Prostate gland (tissue), 2 donors: ENCODE data around the gene PRPF31. TPM values are rescaled to one million over a fixed set of nuclear protein-coding genes. Genes with fewer than 3 reads are reported as not detected.

Experiments used
- DNase-seq: peaks from one replicate; pipeline ENCODE4 v3.0.0-alpha.2; 2019; ENCODE audit warnings: low spot score
- H3K27ac ChIP-seq, 2 donors: fragments of 200-600 bp; sonication (generic); 2 replicates each; pipeline ENCODE4 v1.5.1; 2017 to 2019
- H3K27me3 ChIP-seq: fragments of 200-600 bp; sonication (generic); replicated peaks from 2 replicates; pipeline ENCODE4 v1.5.1; 2019; ENCODE audit not compliant: insufficient read depth
- H3K36me3 ChIP-seq, 2 donors: fragments of 200-600 bp; sonication (generic); 1 replicate in 1 of 2; 2 replicates in 1 of 2; pipeline versions ENCODE4 v1.5.1 to v1.8.1; 2017 to 2019
- H3K4me1 ChIP-seq: fragments of 200-600 bp; sonication (generic); replicated peaks from 2 replicates; pipeline ENCODE4 v1.5.1; 2019
- H3K4me3 ChIP-seq, 2 donors: fragments of 200-600 bp; sonication (generic); 2 replicates each; pipeline ENCODE4 v1.5.1; 2017 to 2019
- H3K9me3 ChIP-seq: fragments of 200-600 bp; sonication (generic); 2 replicates; pipeline ENCODE4 v1.5.1; 2017
- POLR2A ChIP-seq: fragments of 450-650 bp; IDR thresholded peaks from one replicate; pipeline ENCODE4 v1.6.1; 2016; ENCODE audit warnings: antibody characterized with exemption, mild to moderate bottlenecking
- POLR2AphosphoS5 ChIP-seq: sonication (generic); formaldehyde crosslinking; IDR thresholded peaks from one replicate; pipeline ENCODE4 v1.6.1; 2017; ENCODE audit warnings: antibody characterized with exemption
- WGBS: methylation state at CpG from one replicate; pipeline ENCODE4 v1.1.5; 2018; 5-methylcytosine and 5-hydroxymethylcytosine counted together
- intact Hi-C: fragments of 100-400 bp; cut with DNase I; formaldehyde crosslinking; loops from one replicate; pipeline ENCODE4 v1.14.2; 2022
- total RNA-seq, 2 donors: library from RNA; depleted of rRNA; stranded (reverse); fragments of >200 nt; gene quantifications; one replicate each; pipeline ENCODE4 v1.1.0, GENCODE V29; 2016
- TF ChIP-seq, protein P1 (sequence below), 4 experiments: fragments of 200-600 bp in 2 of 4; fragments of 450-650 bp in 2 of 4; sonication (generic) in 2 of 4; IDR thresholded peaks; 1 replicate in 3 of 4; 2 replicates in 1 of 4; pipeline ENCODE4 v1.5.1; 2016 to 2019; ENCODE audit warnings: antibody characterized with exemption in 4 of 4, mild to moderate bottlenecking in 2 of 4, moderate library complexity in 2 of 4

Gene PRPF31
- total RNA-seq, 2 donors from 2014 or later: 50.7 to 71.6 TPM

DNA sequence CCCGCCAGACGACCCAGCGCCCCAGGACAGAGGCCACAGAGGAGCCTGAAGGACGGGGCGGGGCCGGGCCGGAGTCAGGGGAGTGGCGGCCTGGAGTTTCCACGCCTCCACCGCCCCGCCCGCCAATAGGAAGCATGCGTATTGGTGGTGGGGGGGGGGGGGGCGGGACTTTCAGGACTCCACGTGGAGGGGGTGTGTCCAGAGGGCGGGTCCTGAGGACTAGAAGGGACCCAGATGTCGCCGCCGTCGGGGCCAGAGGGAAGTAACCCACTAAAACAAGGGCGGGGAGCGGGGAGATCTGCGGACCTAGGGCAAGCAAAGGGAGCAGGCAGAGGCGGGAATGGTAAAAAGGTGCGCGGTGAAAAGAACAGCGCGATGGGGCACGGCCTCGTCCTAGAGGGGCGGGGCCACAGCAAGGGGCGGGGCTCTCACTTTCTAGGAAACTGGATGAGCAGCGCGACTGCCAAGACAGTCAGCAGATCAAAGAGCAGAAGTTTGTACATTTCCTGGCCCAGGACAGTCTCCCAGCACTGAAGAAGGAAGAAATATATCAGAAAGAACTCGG lies 46.8 kb downstream of the PRPF31 start:
- DNase-seq: peak; percentile 89
- H3K27ac ChIP-seq: peak overlapping the region; percentile 76 to 84
- no peaks in the 10 kb centered on the region for H3K36me3 ChIP-seq
- TF ChIP-seq POLR2AphosphoS5 (peak; percentile 75), POLR2A (peak; percentile 10)
- TF ChIP-seq, protein P1, sequence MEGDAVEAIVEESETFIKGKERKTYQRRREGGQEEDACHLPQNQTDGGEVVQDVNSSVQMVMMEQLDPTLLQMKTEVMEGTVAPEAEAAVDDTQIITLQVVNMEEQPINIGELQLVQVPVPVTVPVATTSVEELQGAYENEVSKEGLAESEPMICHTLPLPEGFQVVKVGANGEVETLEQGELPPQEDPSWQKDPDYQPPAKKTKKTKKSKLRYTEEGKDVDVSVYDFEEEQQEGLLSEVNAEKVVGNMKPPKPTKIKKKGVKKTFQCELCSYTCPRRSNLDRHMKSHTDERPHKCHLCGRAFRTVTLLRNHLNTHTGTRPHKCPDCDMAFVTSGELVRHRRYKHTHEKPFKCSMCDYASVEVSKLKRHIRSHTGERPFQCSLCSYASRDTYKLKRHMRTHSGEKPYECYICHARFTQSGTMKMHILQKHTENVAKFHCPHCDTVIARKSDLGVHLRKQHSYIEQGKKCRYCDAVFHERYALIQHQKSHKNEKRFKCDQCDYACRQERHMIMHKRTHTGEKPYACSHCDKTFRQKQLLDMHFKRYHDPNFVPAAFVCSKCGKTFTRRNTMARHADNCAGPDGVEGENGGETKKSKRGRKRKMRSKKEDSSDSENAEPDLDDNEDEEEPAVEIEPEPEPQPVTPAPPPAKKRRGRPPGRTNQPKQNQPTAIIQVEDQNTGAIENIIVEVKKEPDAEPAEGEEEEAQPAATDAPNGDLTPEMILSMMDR (IDR thresholded peaks at IDR 0.05): no peak
- WGBS: 3% methylated on average over 34 of the region's 35 CpGs
- intact Hi-C loops: no loop called here
- H3K4me3 ChIP-seq: peak overlapping the region; percentile 29 to 38
- peaks cover 26% of the 10 kb centered on the region for H3K4me1 ChIP-seq
- H3K9me3 ChIP-seq: no peaks in the 10 kb centered on the region
- no peaks in the 10 kb centered on the region for H3K27me3 ChIP-seq

DNA sequence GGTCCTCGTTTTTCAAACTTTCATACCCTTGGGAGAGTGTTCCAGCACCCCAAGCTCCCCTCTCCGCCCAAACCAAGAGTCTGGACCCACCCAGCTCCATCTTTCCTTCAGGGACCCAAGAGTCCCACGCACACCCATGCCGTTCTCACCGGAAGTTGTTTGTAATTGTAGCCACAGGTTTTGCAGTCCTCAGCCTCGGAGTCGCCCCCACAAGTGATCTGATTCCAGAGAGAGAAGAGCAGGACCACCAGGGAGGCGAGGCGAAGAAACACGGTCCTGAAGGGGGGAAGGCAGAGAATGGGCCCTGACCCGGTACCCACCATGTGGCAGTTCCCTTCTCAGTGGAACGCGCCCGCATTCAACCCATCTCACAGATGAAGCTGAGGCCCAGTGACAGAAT lies 47.3 kb downstream of the PRPF31 start:
- TF ChIP-seq POLR2AphosphoS5 (no peak), POLR2A (peak; percentile 2)
- Histone ChIP-seq H3K4me3 (peak overlapping the region; percentile 29 to 38), H3K9me3 (no peaks in the 10 kb centered on the region), H3K27ac (peak overlapping the region; percentile 76 to 84), H3K36me3 (no peaks in the 10 kb centered on the region), H3K27me3 (no peaks in the 10 kb centered on the region), H3K4me1 (peaks cover 26% of the 10 kb centered on the region)
- WGBS: 73% methylated on average over 14 of the region's 14 CpGs
- intact Hi-C loops: no loop called here
- no peak for DNase-seq

DNA sequence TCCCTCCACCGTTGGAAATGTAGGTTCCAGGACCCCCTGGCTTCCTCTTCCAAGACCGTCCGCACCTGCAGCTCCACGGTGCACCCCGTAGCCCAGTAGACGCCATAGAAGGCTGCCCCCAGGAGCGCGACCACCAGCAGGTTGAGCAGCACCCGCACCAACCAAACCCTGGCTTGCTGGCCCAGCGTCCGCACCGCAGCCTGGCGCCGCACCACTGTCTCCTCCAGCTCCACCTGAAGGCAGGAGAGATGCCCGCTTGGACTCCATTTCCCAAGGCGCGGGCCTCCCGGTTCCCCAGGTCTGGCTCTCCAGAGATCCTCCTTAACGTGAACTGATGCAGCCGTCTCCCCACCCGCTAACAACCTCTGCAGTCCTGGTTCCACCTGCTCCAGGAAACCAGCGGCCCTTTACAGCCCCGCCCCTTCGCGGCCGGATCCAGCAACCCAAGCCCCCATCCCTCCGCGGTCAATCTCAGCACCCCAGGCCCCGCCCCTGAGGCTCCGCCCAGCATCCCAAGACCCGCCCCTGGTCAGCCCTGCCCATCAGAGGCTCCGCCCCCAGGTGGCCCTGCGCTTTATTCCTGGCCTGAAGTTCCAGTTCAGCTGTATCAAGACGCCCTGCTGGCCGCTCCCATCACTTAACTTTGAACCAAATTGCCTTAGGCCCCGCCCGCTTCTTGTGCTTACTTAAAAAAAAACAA lies 49.0 kb downstream of the PRPF31 start:
- no peak overlapping the region for H3K4me3 ChIP-seq
- peak; percentile 68 for DNase-seq
- H3K4me1 ChIP-seq: peaks cover 22% of the 10 kb centered on the region
- intact Hi-C loops: loop anchor here (5.0 kb wide), 1 partner anchor 68 kb away; no protein-coding TSS in a partner anchor
- H3K27ac ChIP-seq: no peak overlapping the region
- no peaks in the 10 kb centered on the region for H3K9me3 ChIP-seq
- WGBS: 14% methylated on average over 33 of the region's 37 CpGs
- TF ChIP-seq, protein P1 (IDR thresholded peaks at IDR 0.05): no peak
- peak; percentile 30 for TF ChIP-seq POLR2AphosphoS5
- no peaks in the 10 kb centered on the region for H3K36me3 ChIP-seq
- no peaks in the 10 kb centered on the region for H3K27me3 ChIP-seq

DNA sequence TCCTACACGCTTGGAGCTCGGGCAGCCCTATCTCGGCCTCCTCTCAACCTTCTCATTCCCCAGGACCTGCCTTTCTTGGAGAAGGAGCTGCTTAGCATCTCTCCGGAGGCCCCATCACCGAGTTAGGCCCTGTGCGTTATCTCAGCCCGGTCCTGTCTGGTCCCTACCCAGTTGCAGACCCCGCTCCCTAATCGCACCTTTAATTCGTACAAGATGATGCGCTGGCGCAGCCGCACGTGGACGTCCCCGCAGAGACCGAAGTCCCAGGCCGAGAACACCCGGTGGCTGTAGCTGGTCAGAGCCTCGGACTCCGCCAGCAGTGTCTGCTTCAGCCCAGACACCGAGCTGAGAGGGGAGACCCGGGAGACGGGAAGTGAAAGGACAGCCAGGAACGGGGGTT lies 49.7 kb downstream of the PRPF31 start:
- no peaks in the 10 kb centered on the region for H3K27me3 ChIP-seq
- no peak overlapping the region for H3K4me3 ChIP-seq
- TF ChIP-seq POLR2AphosphoS5 (no peak), POLR2A (no peak)
- TF ChIP-seq, protein P1 (IDR thresholded peaks at IDR 0.05): no peak
- H3K27ac ChIP-seq: no peak overlapping the region
- no peak for DNase-seq
- WGBS: 93% methylated on average over 25 of the region's 25 CpGs
- H3K36me3 ChIP-seq: no peaks in the 10 kb centered on the region
- intact Hi-C loops: loop anchor here (5.0 kb wide), 1 partner anchor 67 kb away; no protein-coding TSS in a partner anchor
- H3K4me1 ChIP-seq: peaks cover 20% of the 10 kb centered on the region
- no peaks in the 10 kb centered on the region for H3K9me3 ChIP-seq

DNA sequence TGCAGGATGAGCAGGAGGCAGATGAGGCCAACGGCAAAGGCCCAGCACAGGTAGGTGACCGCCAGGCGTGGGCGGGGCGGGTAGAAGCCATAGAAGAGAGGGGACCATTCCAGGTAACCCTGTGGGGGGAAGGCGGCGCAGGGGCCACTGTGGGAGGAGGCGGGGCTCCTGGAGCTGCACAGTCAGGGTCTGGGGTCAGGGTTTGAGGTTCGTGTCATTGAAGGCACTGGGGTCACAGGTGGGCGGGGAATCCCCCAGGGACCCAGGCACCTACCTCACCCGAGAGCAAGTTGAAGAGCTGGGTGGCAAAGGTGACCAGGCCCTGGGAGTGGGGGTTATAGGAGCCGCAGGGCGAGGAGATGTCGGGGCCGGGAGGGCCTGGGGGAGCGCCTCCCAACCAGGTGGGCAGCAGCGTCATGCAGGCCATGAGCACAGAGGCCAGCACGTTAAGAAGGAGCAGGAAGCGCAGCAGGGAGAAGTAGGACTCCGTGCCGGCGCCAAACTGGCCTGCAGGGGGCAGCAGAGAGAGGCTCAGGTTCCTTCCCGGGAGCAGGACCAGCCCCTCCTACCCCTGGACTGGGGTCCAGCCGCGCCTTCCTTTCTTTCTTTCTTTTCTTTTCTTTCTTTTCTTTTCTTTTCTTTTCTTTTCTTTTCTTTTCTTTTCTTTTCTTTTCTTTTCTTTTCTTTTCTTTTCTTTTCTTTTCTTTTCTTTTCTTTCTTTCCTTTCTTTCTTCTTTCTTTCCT lies 52.8 kb downstream of the PRPF31 start:
- no peak for TF ChIP-seq POLR2A
- TF ChIP-seq POLR2AphosphoS5: peak; percentile 50
- TF ChIP-seq, protein P1 (IDR thresholded peaks at IDR 0.05): peak; percentile 81 to 87 (median 86)
- H3K27me3 ChIP-seq: no peaks in the 10 kb centered on the region
- peak; percentile 85 for DNase-seq
- H3K27ac ChIP-seq: no peak overlapping the region
- intact Hi-C loops: loop anchor here (5.0 kb wide), 1 partner anchor 64 kb away; no protein-coding TSS in a partner anchor
- H3K4me3 ChIP-seq: no peak overlapping the region
- H3K4me1 ChIP-seq: no peaks in the 10 kb centered on the region
- WGBS: 29% methylated on average over 25 of the region's 25 CpGs
- no peaks in the 10 kb centered on the region for H3K9me3 ChIP-seq
- H3K36me3 ChIP-seq: no peaks in the 10 kb centered on the region
